Left lung (tissue), 10 donors: ENCODE results near the gene PAXX. TPM values are rescaled to one million over a fixed set of nuclear protein-coding genes. Genes with fewer than 3 reads are reported as not detected.

ENCODE experiments used
- ATAC-seq: fragments of 200-7000 bp; cut with Tn5 transposase; one replicate; pipeline ENCODE4 v1.9.1; 2020; ENCODE audit warnings: moderate library complexity
- DNase-seq, 4 donors: peaks; one replicate each; pipeline ENCODE4 v3.0.0-alpha.2; 2013 to 2020
- H3K27ac ChIP-seq, 2 donors: fragments of 200-600 bp; sonication (generic) in 1 of 2; one replicate each; pipeline versions ENCODE4 v1.5.0 to v1.8.0; 2020 to 2021
- H3K27me3 ChIP-seq, 2 donors: fragments of 200-600 bp; sonication (generic) in 1 of 2; one replicate each; pipeline versions ENCODE4 v1.5.0 to v1.8.0; 2020 to 2021
- H3K36me3 ChIP-seq, 2 donors: fragments of 200-600 bp; sonication (generic) in 1 of 2; one replicate each; pipeline versions ENCODE4 v1.5.0 to v1.8.0; 2020 to 2021
- H3K4me1 ChIP-seq, 2 donors: fragments of 200-600 bp; one replicate each; pipeline ENCODE4 v1.8.0; 2021
- H3K4me3 ChIP-seq, 2 donors: fragments of 200-600 bp; sonication (generic) in 1 of 2; one replicate each; pipeline versions ENCODE4 v1.5.0 to v1.8.0; 2020 to 2021; ENCODE audit warnings: mild to moderate bottlenecking in 1 of 2
- H3K9me3 ChIP-seq, 2 donors: fragments of 200-600 bp; sonication (generic) in 1 of 2; one replicate each; pipeline versions ENCODE4 v1.5.0 to v1.8.0; 2020 to 2021
- intact Hi-C, 2 donors: fragments of 100-400 bp; cut with DNase I; formaldehyde crosslinking; loops; one replicate each; pipeline versions ENCODE4 v1.11.2 to v1.14.2; 2022
- polyA plus RNA-seq, 6 donors: library from polyadenylated mRNA; unstranded; fragments of 120-200 nt; gene quantifications; one replicate each; pipeline ENCODE4 v1.2.1, GENCODE V29; 2013; ENCODE audit not compliant: insufficient read length in 6 of 6
- total RNA-seq, 2 donors: library from RNA; stranded (reverse); fragmentation: NEBNext Ultra II Directional; extraction: Animal tissue kit (Norgen Biotek cat#: 25700); gene quantifications; one replicate each; pipeline ENCODE4 v1.2.1, GENCODE V29; 2021
- TF ChIP-seq, protein P1 (sequence below), 2 donors: fragments of 200-600 bp; sonication (generic) in 1 of 2; IDR thresholded peaks; one replicate each; pipeline versions ENCODE4 v1.5.0 to v1.8.0; 2021; ENCODE audit warnings: antibody characterized with exemption in 2 of 2
- donor health status: DM: no; HTN: yes; CAD: no.
- donor health status: DM: no; HTN: no; CAD: no.

The PAXX gene
- total and polyA plus RNA-seq, 8 donors, result 28.1 to 56.6 (median 34.2) TPM

DNA sequence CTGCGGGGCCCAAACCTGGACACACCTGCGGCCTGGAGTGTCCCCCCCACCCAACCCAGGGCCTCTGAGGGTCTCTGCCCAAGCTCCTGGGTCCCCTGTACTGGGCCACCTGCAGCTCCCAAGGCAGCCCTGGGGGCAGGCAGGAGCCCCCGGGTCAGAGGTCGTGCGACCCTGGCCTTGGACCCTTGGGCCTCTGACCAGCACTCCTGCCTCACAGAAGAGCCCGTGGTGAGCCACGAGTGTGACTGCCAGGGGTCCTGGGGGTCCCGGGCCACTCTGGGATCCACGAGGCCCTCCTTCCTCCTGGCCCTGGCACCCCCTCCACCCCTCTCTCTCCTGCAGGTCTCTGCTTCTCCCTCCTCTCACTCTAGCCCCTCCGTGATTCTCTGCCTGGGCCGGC lies 19.9 kb upstream of the PAXX start:
- intact Hi-C loops, result no loop called here
- H3K36me3 ChIP-seq, result no peaks in the 10 kb centered on the region
- H3K27ac ChIP-seq, result no peak overlapping the region
- no peak for DNase-seq
- no peak overlapping the region for H3K4me3 ChIP-seq
- ATAC-seq, result no peak
- no peaks in the 10 kb centered on the region for H3K9me3 ChIP-seq
- TF ChIP-seq, protein P1, sequence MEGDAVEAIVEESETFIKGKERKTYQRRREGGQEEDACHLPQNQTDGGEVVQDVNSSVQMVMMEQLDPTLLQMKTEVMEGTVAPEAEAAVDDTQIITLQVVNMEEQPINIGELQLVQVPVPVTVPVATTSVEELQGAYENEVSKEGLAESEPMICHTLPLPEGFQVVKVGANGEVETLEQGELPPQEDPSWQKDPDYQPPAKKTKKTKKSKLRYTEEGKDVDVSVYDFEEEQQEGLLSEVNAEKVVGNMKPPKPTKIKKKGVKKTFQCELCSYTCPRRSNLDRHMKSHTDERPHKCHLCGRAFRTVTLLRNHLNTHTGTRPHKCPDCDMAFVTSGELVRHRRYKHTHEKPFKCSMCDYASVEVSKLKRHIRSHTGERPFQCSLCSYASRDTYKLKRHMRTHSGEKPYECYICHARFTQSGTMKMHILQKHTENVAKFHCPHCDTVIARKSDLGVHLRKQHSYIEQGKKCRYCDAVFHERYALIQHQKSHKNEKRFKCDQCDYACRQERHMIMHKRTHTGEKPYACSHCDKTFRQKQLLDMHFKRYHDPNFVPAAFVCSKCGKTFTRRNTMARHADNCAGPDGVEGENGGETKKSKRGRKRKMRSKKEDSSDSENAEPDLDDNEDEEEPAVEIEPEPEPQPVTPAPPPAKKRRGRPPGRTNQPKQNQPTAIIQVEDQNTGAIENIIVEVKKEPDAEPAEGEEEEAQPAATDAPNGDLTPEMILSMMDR (IDR thresholded peaks at IDR 0.05), result no peak
- peaks cover 0 to 18% of the 10 kb centered on the region in 2 donors for H3K27me3 ChIP-seq
- peaks cover 13 to 36% of the 10 kb centered on the region in 2 donors for H3K4me1 ChIP-seq

DNA sequence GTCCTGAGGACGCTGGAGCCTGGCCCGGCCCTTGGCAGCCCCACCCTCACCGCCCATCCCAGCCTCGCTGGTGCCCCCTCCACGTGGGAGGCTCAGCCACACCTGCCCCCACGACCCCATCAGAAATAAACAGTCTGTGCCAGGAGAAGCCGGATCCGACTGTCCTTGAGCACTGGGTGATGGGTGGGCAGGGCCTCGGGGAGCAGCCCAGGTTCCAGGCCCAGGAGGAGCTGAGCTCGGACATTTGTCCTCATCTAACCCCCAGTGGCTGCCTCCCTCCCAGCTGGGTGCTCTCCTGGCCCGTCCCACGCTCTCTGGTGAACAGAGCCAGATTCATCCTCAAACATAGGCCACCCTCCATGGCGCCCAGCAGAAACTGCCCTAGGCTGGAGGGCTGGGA lies 19.5 kb upstream of the PAXX start:
- DNase-seq, result no peak
- Histone ChIP-seq H3K4me3 (no peak overlapping the region), H3K36me3 (no peaks in the 10 kb centered on the region)

DNA sequence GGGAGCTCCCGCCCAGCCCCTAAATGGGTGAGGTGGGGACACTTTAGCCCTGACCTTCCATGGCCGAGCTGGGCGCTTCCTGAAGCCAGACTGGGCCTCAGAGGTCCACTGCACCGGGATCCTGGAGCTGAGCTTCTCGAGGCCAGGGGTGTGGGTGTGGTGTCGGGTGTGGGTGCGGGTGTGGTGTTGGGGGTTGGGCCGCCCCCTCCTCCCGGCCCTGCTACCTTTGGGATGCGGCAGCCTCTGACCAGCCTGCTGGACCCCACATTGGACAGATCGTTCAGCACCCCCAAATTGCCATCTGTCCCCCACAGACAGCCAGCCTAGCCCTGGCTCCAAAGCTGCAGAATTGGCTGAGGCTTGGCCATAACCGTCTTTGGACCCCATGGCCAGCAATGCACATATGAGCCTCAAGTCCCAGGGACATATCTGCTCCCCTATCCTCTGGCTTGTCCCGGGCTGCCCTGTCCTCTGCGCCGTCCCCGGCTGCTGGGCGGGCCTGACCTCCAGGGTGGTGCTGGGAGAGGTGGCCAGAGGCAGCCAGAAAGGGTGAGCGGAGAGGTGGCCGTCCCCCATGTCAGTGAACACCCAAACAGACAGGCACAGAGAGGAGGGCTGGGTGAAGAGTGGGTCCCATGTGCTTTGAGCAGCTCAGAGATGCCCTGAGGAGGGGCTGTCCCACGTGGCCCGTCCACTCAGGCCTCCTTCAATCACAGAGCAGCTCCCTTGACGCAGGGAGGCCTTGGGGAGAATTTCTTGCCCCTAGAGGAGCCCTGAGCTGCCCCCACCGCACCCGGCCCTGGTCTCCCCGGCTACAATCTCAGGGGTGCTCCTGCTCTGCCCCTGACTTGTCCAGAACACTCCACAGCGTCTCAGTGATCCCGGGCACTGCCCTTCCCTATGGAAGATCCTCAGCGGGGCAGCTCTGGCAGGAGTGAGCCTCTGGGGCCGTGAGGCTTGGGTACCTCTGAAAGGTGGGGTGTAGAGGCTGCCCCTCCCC lies 18.3 kb upstream of the PAXX start:
- Histone ChIP-seq H3K36me3 (no peaks in the 10 kb centered on the region), H3K4me3 (no peak overlapping the region), H3K9me3 (no peaks in the 10 kb centered on the region), H3K27me3 (peaks cover 0 to 27% of the 10 kb centered on the region in 2 donors), H3K27ac (peak overlapping the region in 1 of 2 donors; percentile 43), H3K4me1 (peaks cover 17 to 44% of the 10 kb centered on the region in 2 donors)
- intact Hi-C loops, result no loop called here
- TF ChIP-seq, protein P1 (IDR thresholded peaks at IDR 0.05), result no peak
- ATAC-seq, result no peak
- DNase-seq, result no peak

More for the DNA sequence above, 19.5 kb upstream of the PAXX start:
- no peak for ATAC-seq
- Histone ChIP-seq H3K27me3 (peaks cover 0 to 22% of the 10 kb centered on the region in 2 donors), H3K4me1 (peaks cover 17 to 40% of the 10 kb centered on the region in 2 donors), H3K9me3 (no peaks in the 10 kb centered on the region), H3K27ac (no peak overlapping the region)
- TF ChIP-seq, protein P1 (IDR thresholded peaks at IDR 0.05), result no peak
- intact Hi-C loops, result no loop called here

DNA sequence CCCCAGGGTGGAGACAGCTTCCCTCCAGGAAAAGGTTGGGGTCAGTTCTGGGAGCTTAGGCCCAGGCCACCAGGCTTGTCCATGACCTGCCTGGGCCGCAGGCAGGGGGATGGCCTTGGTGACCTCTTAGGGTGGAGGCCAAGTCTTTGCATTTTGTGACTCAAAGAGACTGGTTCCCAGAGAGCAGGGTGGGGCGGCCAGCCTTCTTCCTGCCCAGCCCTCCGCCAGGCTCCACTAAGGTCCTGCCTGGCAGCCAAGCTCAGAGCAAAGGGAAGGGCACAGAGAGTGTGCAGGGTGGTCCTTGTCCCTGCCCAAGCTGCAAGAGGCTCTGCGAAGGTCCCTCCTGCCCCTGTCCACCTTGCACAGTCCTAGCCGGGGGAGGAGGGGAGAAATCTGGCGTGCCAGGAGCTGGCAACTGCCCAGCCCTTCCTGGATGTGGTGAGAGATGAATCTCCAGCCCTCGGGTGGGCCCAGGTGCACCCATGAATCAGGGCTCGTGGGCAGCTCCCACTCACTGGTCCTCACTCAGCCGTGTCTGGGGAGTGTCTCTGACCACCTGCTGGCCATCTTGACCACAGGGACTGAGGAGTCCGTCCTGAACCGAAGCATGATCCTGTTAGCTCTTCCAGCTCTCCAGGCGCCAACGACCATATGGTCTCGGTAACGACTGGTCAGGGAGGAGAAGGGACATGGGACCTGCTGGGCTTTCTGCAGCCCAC lies 17.2 kb upstream of the PAXX start:
- TF ChIP-seq, protein P1 (IDR thresholded peaks at IDR 0.05), result no peak
- no peaks in the 10 kb centered on the region for H3K9me3 ChIP-seq
- peak overlapping the region; percentile 59 to 63 for H3K27ac ChIP-seq
- DNase-seq (no peak), ATAC-seq (peak; percentile 4)
- H3K4me1 ChIP-seq, result peaks cover 17 to 44% of the 10 kb centered on the region in 2 donors
- peaks cover 0 to 30% of the 10 kb centered on the region in 2 donors for H3K27me3 ChIP-seq
- H3K36me3 ChIP-seq, result no peaks in the 10 kb centered on the region
- intact Hi-C loops, result no loop called here
- H3K4me3 ChIP-seq, result no peak overlapping the region

DNA sequence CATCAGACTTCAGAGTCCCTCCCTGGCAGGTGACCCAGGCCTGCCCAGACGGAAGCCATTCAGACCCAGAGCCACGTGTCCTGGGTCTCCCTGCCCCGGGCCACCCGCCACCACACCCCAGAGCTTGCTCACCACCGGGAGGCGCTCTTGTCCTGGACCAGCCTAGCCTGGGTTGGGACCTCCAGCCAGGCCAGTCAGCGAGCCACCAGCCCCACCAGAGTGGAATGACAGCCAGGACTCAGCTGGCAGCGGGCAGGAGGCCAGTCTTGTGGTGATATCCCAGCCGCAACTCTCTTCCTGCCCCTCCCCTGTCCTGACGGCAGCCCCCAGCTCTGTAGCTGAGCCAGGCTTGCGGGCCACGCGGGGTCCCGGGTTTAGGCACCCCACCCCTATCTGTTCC lies 16.6 kb upstream of the PAXX start:
- Histone ChIP-seq H3K27ac (peak overlapping the region; percentile 59 to 63), H3K4me3 (no peak overlapping the region), H3K36me3 (no peaks in the 10 kb centered on the region), H3K4me1 (peaks cover 17 to 44% of the 10 kb centered on the region in 2 donors), H3K9me3 (no peaks in the 10 kb centered on the region), H3K27me3 (peaks cover 0 to 30% of the 10 kb centered on the region in 2 donors)
- DNase-seq (no peak), ATAC-seq (peak; percentile 4)
- intact Hi-C loops, result no loop called here
- TF ChIP-seq, protein P1 (IDR thresholded peaks at IDR 0.05), result peak in 1 of 2 donors; percentile 32
